GM18870 (cell line): ENCODE results near the gene SLIT3.

Experiments
- ATAC-seq: cut with Tn5 transposase; IDR thresholded peaks from one replicate; pipeline ENCODE4 v1.9.1; 2021; ENCODE audit warnings: moderate library complexity; ENCODE audit not compliant: unreplicated experiment

SLIT3 gene

GRCh38 chr5:169048181-169049125, 252.5 kb downstream of the SLIT3 start:
- no peak for ATAC-seq

GRCh38 chr5:169044962-169045361, 256.0 kb downstream of the SLIT3 start:
- no peak for ATAC-seq

- ATAC-seq = no peak
Measured at GRCh38 chr5:169041180-169041579, 259.8 kb downstream of the SLIT3 start.

- ATAC-seq = no peak
Measured at GRCh38 chr5:169039592-169039991, 261.3 kb downstream of the SLIT3 start.

GRCh38 chr5:169037466-169037865, 263.5 kb downstream of the SLIT3 start:
- no peak for ATAC-seq

GRCh38 chr5:169036079-169036805, 264.7 kb downstream of the SLIT3 start:
- no peak for ATAC-seq

- no peak for ATAC-seq
Measured at GRCh38 chr5:169029661-169030274, 271.2 kb downstream of the SLIT3 start.

- no peak for ATAC-seq
Measured at GRCh38 chr5:169029037-169029436, 271.9 kb downstream of the SLIT3 start.

GRCh38 chr5:169027501-169028061, 273.4 kb downstream of the SLIT3 start:
- no peak for ATAC-seq

GRCh38 chr5:169025491-169025890, 275.4 kb downstream of the SLIT3 start:
- no peak for ATAC-seq

GRCh38 chr5:169024421-169024820, 276.5 kb downstream of the SLIT3 start:
- ATAC-seq = no peak

GRCh38 chr5:169022718-169023117, 278.2 kb downstream of the SLIT3 start:
- ATAC-seq = no peak

- ATAC-seq = no peak
Measured at GRCh38 chr5:169020102-169020501, 280.8 kb downstream of the SLIT3 start.

GRCh38 chr5:169018925-169019324, 282.0 kb downstream of the SLIT3 start:
- no peak for ATAC-seq

- no peak for ATAC-seq
Measured at GRCh38 chr5:169015991-169016390, 284.9 kb downstream of the SLIT3 start.

GRCh38 chr5:169013846-169014245, 287.1 kb downstream of the SLIT3 start:
- ATAC-seq = no peak

GRCh38 chr5:169013208-169013728, 287.7 kb downstream of the SLIT3 start:
- ATAC-seq = no peak

GRCh38 chr5:169012450-169012849, 288.5 kb downstream of the SLIT3 start:
- no peak for ATAC-seq

- ATAC-seq = no peak
Measured at GRCh38 chr5:169011451-169011850, 289.5 kb downstream of the SLIT3 start.

GRCh38 chr5:169011009-169011408, 289.9 kb downstream of the SLIT3 start:
- ATAC-seq = no peak

- no peak for ATAC-seq
Measured at GRCh38 chr5:169009123-169009522, 291.8 kb downstream of the SLIT3 start.
